Measurements from ENCODE around the gene C4B.

Gene C4B

GRCh38 chr6:32076321-32076809 is 61.8 kb downstream of the C4B start:
- peaks cover 0 to 16% of the 10 kb centered on the region in 2 donors for H3K4me1 ChIP-seq (ENCODE audit: control insufficient read depth in 2 of 2, insufficient read depth in 1 of 2, low read depth in 1 of 2, low read length in 2 of 2)
- no peak overlapping the region for H3K4me3 ChIP-seq (ENCODE audit: low read length in 2 of 2)
- H3K4me2 ChIP-seq (ENCODE audit: insufficient read depth, low read length, poor library complexity, severe bottlenecking) = no peak overlapping the region
- no peak overlapping the region for H3K4ac ChIP-seq (ENCODE audit: low read length)
- H3K23ac ChIP-seq (ENCODE audit: low read depth, low read length, poor library complexity) = no peak overlapping the region
- no peak overlapping the region for H3K18ac ChIP-seq (ENCODE audit: low read length)
- H4K8ac ChIP-seq (ENCODE audit: low read depth, low read length) = no peak overlapping the region
- H4K91ac ChIP-seq (ENCODE audit: low read depth, low read length, poor library complexity) = no peak overlapping the region
- H2BK120ac ChIP-seq (ENCODE audit: low read depth, low read length) = no peak overlapping the region
- no peak overlapping the region for H2AK5ac ChIP-seq (ENCODE audit: low read depth, low read length)
- no peak overlapping the region for H3K14ac ChIP-seq (ENCODE audit: low read length)
- WGBS, 2 donors (ENCODE audit: extremely low coverage in 2 of 2, insufficient read length in 2 of 2, insufficient replicate concordance in 1 of 2) = no CpG with 5 or more reads among the region's 12 CpGs
- no peak overlapping the region for H2AFZ ChIP-seq (ENCODE audit: low read length)
- no peak overlapping the region for H3K9ac ChIP-seq (ENCODE audit: low read depth, low read length, poor library complexity)
- H2BK15ac ChIP-seq (ENCODE audit: low read length) = no peak overlapping the region
- H3K27ac ChIP-seq (replicated peaks; ENCODE audit: low read length) = no peak overlapping the region
- peaks cover 0 to 10% (median 0%) of the 10 kb centered on the region in 3 experiments for H3K27me3 ChIP-seq (ENCODE audit: control insufficient read depth in 3 of 3, insufficient read depth in 3 of 3, low read depth in 1 of 3, low read length in 3 of 3)
- no peak overlapping the region for H2BK5ac ChIP-seq (ENCODE audit: low read length)
- H3K9me3 ChIP-seq (replicated peaks in 1 of 2; ENCODE audit: control insufficient read depth in 2 of 2, insufficient read depth in 1 of 2, low read depth in 1 of 2, low read length in 2 of 2) = no peaks in the 10 kb centered on the region
- no peak for DNase-seq (ENCODE audit: low spot score)
- no peak overlapping the region for H2BK12ac ChIP-seq (ENCODE audit: low read length)
- H3K36me3 ChIP-seq (replicated peaks in 1 of 2; ENCODE audit: control insufficient read depth in 2 of 2, insufficient read depth in 2 of 2, low read length in 2 of 2) = no peaks in the 10 kb centered on the region
- H3K79me1 ChIP-seq (ENCODE audit: low read depth, low read length) = no peaks in the 10 kb centered on the region

GRCh38 chr6:32079566-32080290 is 65.1 kb downstream of the C4B start:
- H3K4me3 ChIP-seq (ENCODE audit: low read length in 2 of 2) = no peak overlapping the region
- no peak overlapping the region for H2AK5ac ChIP-seq (ENCODE audit: low read depth, low read length)
- H3K23ac ChIP-seq (ENCODE audit: low read depth, low read length, poor library complexity) = no peak overlapping the region
- H2BK120ac ChIP-seq (ENCODE audit: low read depth, low read length) = no peak overlapping the region
- no peak overlapping the region for H3K14ac ChIP-seq (ENCODE audit: low read length)
- peaks cover 0 to 7% of the 10 kb centered on the region in 2 donors for H3K4me1 ChIP-seq (ENCODE audit: control insufficient read depth in 2 of 2, insufficient read depth in 1 of 2, low read depth in 1 of 2, low read length in 2 of 2)
- peak overlapping the region; percentile 26 for H2BK5ac ChIP-seq (ENCODE audit: low read length)
- H3K79me1 ChIP-seq (ENCODE audit: low read depth, low read length) = no peaks in the 10 kb centered on the region
- no peak overlapping the region for H3K9ac ChIP-seq (ENCODE audit: low read depth, low read length, poor library complexity)
- WGBS, 2 donors (ENCODE audit: extremely low coverage in 2 of 2, insufficient read length in 2 of 2, insufficient replicate concordance in 1 of 2) = no CpG with 5 or more reads among the region's 7 CpGs
- H3K9me3 ChIP-seq (replicated peaks in 1 of 2; ENCODE audit: control insufficient read depth in 2 of 2, insufficient read depth in 1 of 2, low read depth in 1 of 2, low read length in 2 of 2) = no peaks in the 10 kb centered on the region
- H3K27ac ChIP-seq (replicated peaks; ENCODE audit: low read length) = no peak overlapping the region
- no peak overlapping the region for H3K4me2 ChIP-seq (ENCODE audit: insufficient read depth, low read length, poor library complexity, severe bottlenecking)
- no peak overlapping the region for H4K91ac ChIP-seq (ENCODE audit: low read depth, low read length, poor library complexity)
- no peak overlapping the region for H2AFZ ChIP-seq (ENCODE audit: low read length)
- DNase-seq (ENCODE audit: low spot score) = no peak
- no peak overlapping the region for H4K8ac ChIP-seq (ENCODE audit: low read depth, low read length)
- H3K36me3 ChIP-seq (replicated peaks in 1 of 2; ENCODE audit: control insufficient read depth in 2 of 2, insufficient read depth in 2 of 2, low read length in 2 of 2) = no peaks in the 10 kb centered on the region
- H3K18ac ChIP-seq (ENCODE audit: low read length) = no peak overlapping the region
- H3K27me3 ChIP-seq (ENCODE audit: control insufficient read depth in 3 of 3, insufficient read depth in 3 of 3, low read depth in 1 of 3, low read length in 3 of 3) = peaks cover 0 to 23% (median 0%) of the 10 kb centered on the region in 3 experiments
- H3K4ac ChIP-seq (ENCODE audit: low read length) = no peak overlapping the region
- no peak overlapping the region for H2BK15ac ChIP-seq (ENCODE audit: low read length)
- H2BK12ac ChIP-seq (ENCODE audit: low read length) = no peak overlapping the region

GRCh38 chr6:32081168-32081990 is 66.8 kb downstream of the C4B start:
- Histone ChIP-seq H3K36me3 (replicated peaks in 1 of 2; ENCODE audit: control insufficient read depth in 2 of 2, insufficient read depth in 2 of 2, low read length in 2 of 2) (no peaks in the 10 kb centered on the region), H2AFZ (ENCODE audit: low read length) (peak overlapping the region; percentile 21), H2AK5ac (ENCODE audit: low read depth, low read length) (no peak overlapping the region), H3K9ac (ENCODE audit: low read depth, low read length, poor library complexity) (no peak overlapping the region), H3K23ac (ENCODE audit: low read depth, low read length, poor library complexity) (no peak overlapping the region), H4K8ac (ENCODE audit: low read depth, low read length) (no peak overlapping the region), H2BK120ac (ENCODE audit: low read depth, low read length) (no peak overlapping the region), H3K4me3 (ENCODE audit: low read length in 2 of 2) (no peak overlapping the region), H2BK15ac (ENCODE audit: low read length) (no peak overlapping the region), H2BK5ac (ENCODE audit: low read length) (no peak overlapping the region), H3K18ac (ENCODE audit: low read length) (peak overlapping the region; percentile 39), H3K4me2 (ENCODE audit: insufficient read depth, low read length, poor library complexity, severe bottlenecking) (no peak overlapping the region), H3K9me3 (replicated peaks in 1 of 2; ENCODE audit: control insufficient read depth in 2 of 2, insufficient read depth in 1 of 2, low read depth in 1 of 2, low read length in 2 of 2) (no peaks in the 10 kb centered on the region), H3K14ac (ENCODE audit: low read length) (no peak overlapping the region), H4K91ac (ENCODE audit: low read depth, low read length, poor library complexity) (no peak overlapping the region), H3K27me3 (ENCODE audit: control insufficient read depth in 3 of 3, insufficient read depth in 3 of 3, low read depth in 1 of 3, low read length in 3 of 3) (peaks cover 0 to 31% (median 0%) of the 10 kb centered on the region in 3 experiments), H3K79me1 (ENCODE audit: low read depth, low read length) (no peaks in the 10 kb centered on the region), H2BK12ac (ENCODE audit: low read length) (no peak overlapping the region), H3K4ac (ENCODE audit: low read length) (no peak overlapping the region), H3K4me1 (ENCODE audit: control insufficient read depth in 2 of 2, insufficient read depth in 1 of 2, low read depth in 1 of 2, low read length in 2 of 2) (peaks cover 0 to 4% of the 10 kb centered on the region in 2 donors), H3K27ac (replicated peaks; ENCODE audit: low read length) (no peak overlapping the region)
- DNase-seq (ENCODE audit: low spot score) = no peak
- no CpG with 5 or more reads among the region's 22 CpGs for WGBS, 2 donors (ENCODE audit: extremely low coverage in 2 of 2, insufficient read length in 2 of 2, insufficient replicate concordance in 1 of 2)

- Histone ChIP-seq H3K4me1 (ENCODE audit: control insufficient read depth in 2 of 2, insufficient read depth in 1 of 2, low read depth in 1 of 2, low read length in 2 of 2) (peaks cover 0 to 4% of the 10 kb centered on the region in 2 donors), H3K36me3 (replicated peaks in 1 of 2; ENCODE audit: control insufficient read depth in 2 of 2, insufficient read depth in 2 of 2, low read length in 2 of 2) (no peaks in the 10 kb centered on the region), H2AFZ (ENCODE audit: low read length) (no peak overlapping the region), H2BK5ac (ENCODE audit: low read length) (no peak overlapping the region), H3K4me3 (ENCODE audit: low read length in 2 of 2) (no peak overlapping the region), H3K27ac (replicated peaks; ENCODE audit: low read length) (no peak overlapping the region), H4K8ac (ENCODE audit: low read depth, low read length) (no peak overlapping the region), H3K9ac (ENCODE audit: low read depth, low read length, poor library complexity) (no peak overlapping the region), H3K23ac (ENCODE audit: low read depth, low read length, poor library complexity) (no peak overlapping the region), H2AK5ac (ENCODE audit: low read depth, low read length) (no peak overlapping the region), H4K91ac (ENCODE audit: low read depth, low read length, poor library complexity) (no peak overlapping the region), H2BK15ac (ENCODE audit: low read length) (no peak overlapping the region), H2BK12ac (ENCODE audit: low read length) (no peak overlapping the region), H3K27me3 (ENCODE audit: control insufficient read depth in 3 of 3, insufficient read depth in 3 of 3, low read depth in 1 of 3, low read length in 3 of 3) (peaks cover 0 to 39% (median 8%) of the 10 kb centered on the region in 3 experiments), H3K4ac (ENCODE audit: low read length) (no peak overlapping the region), H2BK120ac (ENCODE audit: low read depth, low read length) (no peak overlapping the region), H3K18ac (ENCODE audit: low read length) (no peak overlapping the region), H3K9me3 (replicated peaks in 1 of 2; ENCODE audit: control insufficient read depth in 2 of 2, insufficient read depth in 1 of 2, low read depth in 1 of 2, low read length in 2 of 2) (no peaks in the 10 kb centered on the region), H3K4me2 (ENCODE audit: insufficient read depth, low read length, poor library complexity, severe bottlenecking) (no peak overlapping the region), H3K79me1 (ENCODE audit: low read depth, low read length) (no peaks in the 10 kb centered on the region), H3K14ac (ENCODE audit: low read length) (no peak overlapping the region)
- no peak for DNase-seq (ENCODE audit: low spot score)
- no CpG with 5 or more reads among the region's 6 CpGs for WGBS, 2 donors (ENCODE audit: extremely low coverage in 2 of 2, insufficient read length in 2 of 2, insufficient replicate concordance in 1 of 2)
Measured at GRCh38 chr6:32082478-32082877, 67.9 kb downstream of the C4B start.
